ENCODE results near the gene ARL15. TPM values are rescaled to one million over a fixed set of nuclear protein-coding genes. Genes with fewer than 3 reads are reported as not detected.

ARL15 gene
- total and polyA plus RNA-seq, 3 experiments from 2014 or later = 5.6 to 18.8 (median 6.5) TPM

GRCh38 chr5:54162184-54162583 is 148.2 kb downstream of the ARL15 start:
- Histone ChIP-seq H3K9me3 (ENCODE audit: low read length) (no peaks in the 10 kb centered on the region), H3K27ac (ENCODE audit: low read depth, low read length) (no peak overlapping the region), H3K4me3 (ENCODE audit: low read length) (no peak overlapping the region), H3K36me3 (ENCODE audit: insufficient read depth, low read length) (no peaks in the 10 kb centered on the region), H3K4me1 (ENCODE audit: insufficient read depth, low read length) (no peaks in the 10 kb centered on the region), H3K27me3 (ENCODE audit: insufficient read depth, low read length, poor library complexity, severe bottlenecking) (no peaks in the 10 kb centered on the region)
- H3K27ac Mint-ChIP-seq = peak overlapping the region in 1 of 8 donors; percentile 21
- H3K9me3 Mint-ChIP-seq = peaks cover 0 to 3% (median 2%) of the 10 kb centered on the region in 5 donors
- POLR2A ChIA-PET = no interaction called here
- no peak overlapping the region for H3K4me3 Mint-ChIP-seq
- peaks cover 14 to 22% (median 18%) of the 10 kb centered on the region in 3 donors for H3K36me3 Mint-ChIP-seq
- no peak for DNase-seq
- CTCF ChIA-PET = no interaction called here
- peaks cover 0 to 4% (median 0%) of the 10 kb centered on the region in 3 donors for H3K4me1 Mint-ChIP-seq
- no peaks in the 10 kb centered on the region for H3K27me3 Mint-ChIP-seq

GRCh38 chr5:54160329-54160728 is 150.0 kb downstream of the ARL15 start:
- Mint-ChIP-seq H3K4me1 (peaks cover 0 to 4% (median 0%) of the 10 kb centered on the region in 3 donors), H3K27ac (no peak overlapping the region), H3K27me3 (no peaks in the 10 kb centered on the region), H3K4me3 (no peak overlapping the region), H3K36me3 (peaks cover 10 to 16% (median 11%) of the 10 kb centered on the region in 3 donors), H3K9me3 (peaks cover 0 to 3% (median 2%) of the 10 kb centered on the region in 5 donors)
- H3K4me3 ChIP-seq (ENCODE audit: low read length) = no peak overlapping the region
- no peaks in the 10 kb centered on the region for H3K9me3 ChIP-seq (ENCODE audit: low read length)
- no peaks in the 10 kb centered on the region for H3K27me3 ChIP-seq (ENCODE audit: insufficient read depth, low read length, poor library complexity, severe bottlenecking)
- ChIA-PET CTCF (no interaction called here), POLR2A (no interaction called here)
- no peaks in the 10 kb centered on the region for H3K36me3 ChIP-seq (ENCODE audit: insufficient read depth, low read length)
- no peak overlapping the region for H3K27ac ChIP-seq (ENCODE audit: low read depth, low read length)
- no peaks in the 10 kb centered on the region for H3K4me1 ChIP-seq (ENCODE audit: insufficient read depth, low read length)
- DNase-seq = no peak

- no peak overlapping the region for H3K4me3 ChIP-seq (ENCODE audit: low read length)
- peaks cover 0 to 4% (median 0%) of the 10 kb centered on the region in 3 donors for H3K4me1 Mint-ChIP-seq
- H3K4me3 Mint-ChIP-seq = no peak overlapping the region
- H3K9me3 Mint-ChIP-seq = peaks cover 0 to 1% (median 1%) of the 10 kb centered on the region in 5 donors
- no peaks in the 10 kb centered on the region for H3K36me3 ChIP-seq (ENCODE audit: insufficient read depth, low read length)
- H3K27me3 Mint-ChIP-seq = no peaks in the 10 kb centered on the region
- no peaks in the 10 kb centered on the region for H3K4me1 ChIP-seq (ENCODE audit: insufficient read depth, low read length)
- CTCF ChIA-PET = no interaction called here
- peaks cover 9 to 14% (median 11%) of the 10 kb centered on the region in 3 donors for H3K36me3 Mint-ChIP-seq
- H3K27me3 ChIP-seq (ENCODE audit: insufficient read depth, low read length, poor library complexity, severe bottlenecking) = no peaks in the 10 kb centered on the region
- no peak overlapping the region for H3K27ac ChIP-seq (ENCODE audit: low read depth, low read length)
- no peak for DNase-seq
- POLR2A ChIA-PET = no interaction called here
- H3K9me3 ChIP-seq (ENCODE audit: low read length) = no peaks in the 10 kb centered on the region
- no peak overlapping the region for H3K27ac Mint-ChIP-seq
Observed at GRCh38 chr5:54159893-54160195, 150.5 kb downstream of the ARL15 start.

- DNase-seq = no peak
- Mint-ChIP-seq H3K4me3 (no peak overlapping the region), H3K4me1 (peaks cover 0 to 4% (median 0%) of the 10 kb centered on the region in 3 donors), H3K9me3 (no peaks in the 10 kb centered on the region), H3K27ac (no peak overlapping the region), H3K27me3 (no peaks in the 10 kb centered on the region), H3K36me3 (peaks cover 8 to 13% (median 9%) of the 10 kb centered on the region in 3 donors)
- ChIA-PET POLR2A (no interaction called here), CTCF (no interaction called here)
- no peaks in the 10 kb centered on the region for H3K27me3 ChIP-seq (ENCODE audit: insufficient read depth, low read length, poor library complexity, severe bottlenecking)
- H3K4me3 ChIP-seq (ENCODE audit: low read length) = no peak overlapping the region
- H3K4me1 ChIP-seq (ENCODE audit: insufficient read depth, low read length) = no peaks in the 10 kb centered on the region
- no peaks in the 10 kb centered on the region for H3K36me3 ChIP-seq (ENCODE audit: insufficient read depth, low read length)
- H3K9me3 ChIP-seq (ENCODE audit: low read length) = no peaks in the 10 kb centered on the region
- H3K27ac ChIP-seq (ENCODE audit: low read depth, low read length) = no peak overlapping the region
Observed at GRCh38 chr5:54159153-54159892, 151.1 kb downstream of the ARL15 start.

GRCh38 chr5:54156577-54156976 is 153.8 kb downstream of the ARL15 start:
- Mint-ChIP-seq H3K9me3 (no peaks in the 10 kb centered on the region), H3K36me3 (peaks cover 0 to 15% (median 13%) of the 10 kb centered on the region in 3 donors), H3K4me3 (no peak overlapping the region), H3K4me1 (no peaks in the 10 kb centered on the region), H3K27me3 (no peaks in the 10 kb centered on the region), H3K27ac (peak overlapping the region in 1 of 8 donors; percentile 30)
- Histone ChIP-seq H3K27me3 (ENCODE audit: insufficient read depth, low read length, poor library complexity, severe bottlenecking) (no peaks in the 10 kb centered on the region), H3K9me3 (ENCODE audit: low read length) (no peaks in the 10 kb centered on the region), H3K4me1 (ENCODE audit: insufficient read depth, low read length) (no peaks in the 10 kb centered on the region), H3K27ac (ENCODE audit: low read depth, low read length) (no peak overlapping the region), H3K36me3 (ENCODE audit: insufficient read depth, low read length) (no peaks in the 10 kb centered on the region), H3K4me3 (ENCODE audit: low read length) (no peak overlapping the region)
- DNase-seq = no peak
- ChIA-PET POLR2A (no interaction called here), CTCF (no interaction called here)

GRCh38 chr5:54150841-54151240 is 159.5 kb downstream of the ARL15 start:
- H3K4me3 ChIP-seq (ENCODE audit: low read length) = no peak overlapping the region
- ChIA-PET POLR2A (no interaction called here), CTCF (no interaction called here)
- no peaks in the 10 kb centered on the region for H3K9me3 ChIP-seq (ENCODE audit: low read length)
- H3K4me1 Mint-ChIP-seq = peaks cover 0 to 7% (median 0%) of the 10 kb centered on the region in 3 donors
- peaks cover 5 to 21% (median 14%) of the 10 kb centered on the region in 3 donors for H3K36me3 Mint-ChIP-seq
- H3K4me1 ChIP-seq (ENCODE audit: insufficient read depth, low read length) = no peaks in the 10 kb centered on the region
- H3K27me3 ChIP-seq (ENCODE audit: insufficient read depth, low read length, poor library complexity, severe bottlenecking) = no peaks in the 10 kb centered on the region
- H3K27ac ChIP-seq (ENCODE audit: low read depth, low read length) = no peak overlapping the region
- no peaks in the 10 kb centered on the region for H3K27me3 Mint-ChIP-seq
- no peak overlapping the region for H3K27ac Mint-ChIP-seq
- H3K9me3 Mint-ChIP-seq = no peaks in the 10 kb centered on the region
- no peaks in the 10 kb centered on the region for H3K36me3 ChIP-seq (ENCODE audit: insufficient read depth, low read length)
- DNase-seq = no peak
- H3K4me3 Mint-ChIP-seq = no peak overlapping the region

- H3K27ac Mint-ChIP-seq = peak overlapping the region in 1 of 8 donors; percentile 44
- H3K36me3 Mint-ChIP-seq = peaks cover 13 to 21% (median 17%) of the 10 kb centered on the region in 3 donors
- H3K4me1 ChIP-seq (ENCODE audit: insufficient read depth, low read length) = no peaks in the 10 kb centered on the region
- no peaks in the 10 kb centered on the region for H3K27me3 ChIP-seq (ENCODE audit: insufficient read depth, low read length, poor library complexity, severe bottlenecking)
- H3K9me3 ChIP-seq (ENCODE audit: low read length) = no peaks in the 10 kb centered on the region
- no peaks in the 10 kb centered on the region for H3K9me3 Mint-ChIP-seq
- no peak overlapping the region for H3K4me3 ChIP-seq (ENCODE audit: low read length)
- H3K36me3 ChIP-seq (ENCODE audit: insufficient read depth, low read length) = no peaks in the 10 kb centered on the region
- POLR2A ChIA-PET = no interaction called here
- CTCF ChIA-PET = no interaction called here
- H3K4me1 Mint-ChIP-seq = peaks cover 0 to 7% (median 0%) of the 10 kb centered on the region in 3 donors
- H3K27me3 Mint-ChIP-seq = no peaks in the 10 kb centered on the region
- H3K27ac ChIP-seq (ENCODE audit: low read depth, low read length) = no peak overlapping the region
- no peak overlapping the region for H3K4me3 Mint-ChIP-seq
- DNase-seq = no peak
Observed at GRCh38 chr5:54148858-54149257, 161.5 kb downstream of the ARL15 start.

GRCh38 chr5:54148067-54148845 is 162.1 kb downstream of the ARL15 start:
- Mint-ChIP-seq H3K27ac (peak overlapping the region in 1 of 8 donors; percentile 44), H3K4me1 (peaks cover 0 to 7% (median 0%) of the 10 kb centered on the region in 3 donors), H3K9me3 (no peaks in the 10 kb centered on the region), H3K4me3 (no peak overlapping the region), H3K36me3 (peaks cover 13 to 21% (median 14%) of the 10 kb centered on the region in 3 donors), H3K27me3 (no peaks in the 10 kb centered on the region)
- Histone ChIP-seq H3K27ac (ENCODE audit: low read depth, low read length) (no peak overlapping the region), H3K9me3 (ENCODE audit: low read length) (no peaks in the 10 kb centered on the region), H3K4me3 (ENCODE audit: low read length) (no peak overlapping the region), H3K27me3 (ENCODE audit: insufficient read depth, low read length, poor library complexity, severe bottlenecking) (no peaks in the 10 kb centered on the region), H3K36me3 (ENCODE audit: insufficient read depth, low read length) (no peaks in the 10 kb centered on the region), H3K4me1 (ENCODE audit: insufficient read depth, low read length) (no peaks in the 10 kb centered on the region)
- CTCF ChIA-PET = no interaction called here
- DNase-seq = no peak
- POLR2A ChIA-PET = no interaction called here

Data from CD8-positive, alpha-beta memory T cell (primary cell).